GM12892 (cell line): ENCODE data around the gene EFNA5.

Source experiments
- POLR2A ChIP-seq: IDR thresholded peaks from 2 replicates; pipeline ENCODE4 v1.6.1; 2011; ENCODE audit warnings: low read depth, low read length, control low read depth
- TAF1 ChIP-seq: IDR thresholded peaks from 2 replicates; pipeline ENCODE4 v1.6.1; 2011; ENCODE audit warnings: low read depth, mild to moderate bottlenecking, control low read depth, low read length, borderline replicate concordance

DNA sequence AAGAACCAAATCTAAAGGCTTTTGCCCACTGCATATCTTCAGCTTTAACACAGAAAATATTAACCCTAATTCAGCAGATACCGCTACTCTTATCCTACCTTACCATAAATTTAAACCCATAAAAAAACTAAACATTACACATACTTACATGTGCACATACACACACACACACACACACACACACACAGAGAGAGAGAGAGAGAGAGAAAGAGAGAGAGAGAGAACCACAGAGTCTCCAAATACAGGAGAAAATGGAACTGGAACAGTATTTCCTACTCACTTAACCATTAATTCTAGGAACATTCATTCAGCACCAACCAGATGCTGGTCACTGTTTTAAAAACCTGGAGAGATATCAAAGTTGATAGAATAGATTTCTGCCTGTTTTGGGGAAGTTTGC, 53.7 kb downstream of the EFNA5 start:
- TF ChIP-seq POLR2A, result no peak
- no peak for TF ChIP-seq TAF1
